RKO (cell line): ENCODE data around the gene ITGB1.

Experiments used
- DNase-seq: peaks from one replicate; pipeline ENCODE4 v3.0.0-alpha.2; 2016; ENCODE audit warnings: low spot score

ITGB1 gene

GRCh38 chr10:32955299-32955772, 2.7 kb downstream of the ITGB1 start:
- no peak for DNase-seq

GRCh38 chr10:32954545-32955298, 3.3 kb downstream of the ITGB1 start:
- peak; percentile 58 for DNase-seq

- DNase-seq, result peak; percentile 90
These were observed 4.0 kb downstream of the ITGB1 start for GRCh38 chr10:32954080-32954479.

GRCh38 chr10:32953277-32953927, 4.6 kb downstream of the ITGB1 start:
- peak; percentile 75 for DNase-seq

- DNase-seq, result no peak
These were observed 5.3 kb downstream of the ITGB1 start for GRCh38 chr10:32952541-32953276.

GRCh38 chr10:32952094-32952493, 5.9 kb downstream of the ITGB1 start:
- peak; percentile 69 for DNase-seq

- peak; percentile 90 for DNase-seq
These were observed 6.9 kb downstream of the ITGB1 start for GRCh38 chr10:32951111-32951510.

- DNase-seq, result no peak
These were observed 7.4 kb downstream of the ITGB1 start for GRCh38 chr10:32950591-32951108.

- no peak for DNase-seq
These were observed 8.8 kb downstream of the ITGB1 start for GRCh38 chr10:32949221-32949678.

GRCh38 chr10:32948451-32948850, 9.6 kb downstream of the ITGB1 start:
- DNase-seq, result no peak

GRCh38 chr10:32947586-32947985, 10.4 kb downstream of the ITGB1 start:
- DNase-seq, result no peak

GRCh38 chr10:32946108-32946507, 11.9 kb downstream of the ITGB1 start:
- no peak for DNase-seq

- peak; percentile 78 for DNase-seq
These were observed 14.0 kb downstream of the ITGB1 start for GRCh38 chr10:32943854-32944661.

GRCh38 chr10:32943395-32943794, 14.6 kb downstream of the ITGB1 start:
- DNase-seq, result no peak

- no peak for DNase-seq
These were observed 15.9 kb downstream of the ITGB1 start for GRCh38 chr10:32942081-32942480.

- no peak for DNase-seq
These were observed 16.7 kb downstream of the ITGB1 start for GRCh38 chr10:32941357-32941756.

GRCh38 chr10:32940321-32941301, 17.4 kb downstream of the ITGB1 start:
- DNase-seq, result no peak

- peak; percentile 88 for DNase-seq
These were observed 18.5 kb downstream of the ITGB1 start for GRCh38 chr10:32939296-32940111.

- DNase-seq, result no peak
These were observed 19.4 kb downstream of the ITGB1 start for GRCh38 chr10:32938554-32939061.
